HG03378 (cell line): ENCODE results near the gene CSPG4.
"Not testable (repeated sequence)": the region's sequence is repeated elsewhere in the genome, so short reads cannot be mapped to it uniquely, and the experiment has no call there.

Source experiments
- ATAC-seq: cut with Tn5 transposase; IDR thresholded peaks from one replicate; pipeline ENCODE4 v1.9.1; 2021; ENCODE audit warnings: mild to moderate bottlenecking, moderate library complexity; ENCODE audit not compliant: unreplicated experiment

Gene CSPG4

GRCh38 chr15:75725006-75725718 lies 12.5 kb upstream of the CSPG4 start:
- ATAC-seq = no peak

- ATAC-seq = no peak
Observed at GRCh38 chr15:75723847-75724660, 11.4 kb upstream of the CSPG4 start.

GRCh38 chr15:75723171-75723846 lies 10.7 kb upstream of the CSPG4 start:
- ATAC-seq = no peak

GRCh38 chr15:75721923-75722870 lies 9.5 kb upstream of the CSPG4 start:
- no peak for ATAC-seq

GRCh38 chr15:75721480-75721922 lies 8.9 kb upstream of the CSPG4 start:
- ATAC-seq = no peak

- ATAC-seq = no peak
Observed at GRCh38 chr15:75720787-75721479, 8.3 kb upstream of the CSPG4 start.

GRCh38 chr15:75720297-75720696 lies 7.6 kb upstream of the CSPG4 start:
- ATAC-seq = no peak

GRCh38 chr15:75718328-75718727 lies 5.7 kb upstream of the CSPG4 start:
- ATAC-seq = no peak

- ATAC-seq = not testable (repeated sequence)
Observed at GRCh38 chr15:75717001-75717400, 4.4 kb upstream of the CSPG4 start.

GRCh38 chr15:75716249-75716950 lies 3.8 kb upstream of the CSPG4 start:
- ATAC-seq = not testable (repeated sequence)

GRCh38 chr15:75715312-75715832 lies 2.7 kb upstream of the CSPG4 start:
- ATAC-seq = not testable (repeated sequence)

GRCh38 chr15:75714195-75714594 lies 1.5 kb upstream of the CSPG4 start:
- no peak for ATAC-seq

GRCh38 chr15:75713338-75713895 lies 769 bp upstream of the CSPG4 start:
- no peak for ATAC-seq

- not testable (repeated sequence) for ATAC-seq
Observed at GRCh38 chr15:75711495-75711894, 1.2 kb downstream of the CSPG4 start.

GRCh38 chr15:75710874-75711273 lies 1.8 kb downstream of the CSPG4 start:
- not testable (repeated sequence) for ATAC-seq

GRCh38 chr15:75709458-75709857 lies 3.2 kb downstream of the CSPG4 start:
- not testable (repeated sequence) for ATAC-seq

- no peak for ATAC-seq
Observed at GRCh38 chr15:75706682-75706954, 6.0 kb downstream of the CSPG4 start.

- ATAC-seq = no peak
Observed at GRCh38 chr15:75705854-75706681, 6.6 kb downstream of the CSPG4 start.
